Activated CD4-positive, alpha-beta T cell treated with anti-CD3 and anti-CD28 coated beads for 1 hour (primary cell): ENCODE measurements around the gene CILP.
A peak's percentile ranks its signal among the peaks of the same experiment; 100 is the strongest.

Experiments
- DNase-seq: peaks from one replicate; pipeline ENCODE4 v3.0.0-alpha.2; 2020

The CILP gene

GRCh38 chr15:65221697-65222096 is 10.4 kb upstream of the CILP start:
- no peak for DNase-seq

GRCh38 chr15:65219137-65219536 is 7.9 kb upstream of the CILP start:
- no peak for DNase-seq

- no peak for DNase-seq
Measured at GRCh38 chr15:65217526-65218482, 6.5 kb upstream of the CILP start.

GRCh38 chr15:65215496-65215895 is 4.2 kb upstream of the CILP start:
- no peak for DNase-seq

- no peak for DNase-seq
Measured at GRCh38 chr15:65214010-65214409, 2.7 kb upstream of the CILP start.

GRCh38 chr15:65213241-65213640 is 2.0 kb upstream of the CILP start:
- DNase-seq: no peak

GRCh38 chr15:65212097-65212496 is 824 bp upstream of the CILP start:
- peak; percentile 12 for DNase-seq

GRCh38 chr15:65211482-65211982 is 259 bp upstream of the CILP start:
- no peak for DNase-seq

GRCh38 chr15:65209701-65210643 is 1.3 kb downstream of the CILP start:
- no peak for DNase-seq

GRCh38 chr15:65208647-65209046 is 2.6 kb downstream of the CILP start:
- no peak for DNase-seq

GRCh38 chr15:65207280-65207840 is 3.9 kb downstream of the CILP start:
- no peak for DNase-seq

- DNase-seq: no peak
Measured at GRCh38 chr15:65206750-65207149, 4.5 kb downstream of the CILP start.

- DNase-seq: no peak
Measured at GRCh38 chr15:65204931-65205660, 6.2 kb downstream of the CILP start.

- DNase-seq: no peak
Measured at GRCh38 chr15:65204236-65204930, 6.9 kb downstream of the CILP start.

- DNase-seq: no peak
Measured at GRCh38 chr15:65201918-65202317, 9.4 kb downstream of the CILP start.

GRCh38 chr15:65198571-65198970 is 12.7 kb downstream of the CILP start:
- DNase-seq: no peak

- no peak for DNase-seq
Measured at GRCh38 chr15:65197337-65197645, 14.0 kb downstream of the CILP start.

- DNase-seq: no peak
Measured at GRCh38 chr15:65196637-65197336, 14.5 kb downstream of the CILP start.

GRCh38 chr15:65195548-65195923 is 15.7 kb downstream of the CILP start:
- DNase-seq: no peak

- no peak for DNase-seq
Measured at GRCh38 chr15:65194826-65195547, 16.3 kb downstream of the CILP start.

- no peak for DNase-seq
Measured at GRCh38 chr15:65192016-65192415, 19.3 kb downstream of the CILP start.
